Tibial nerve (tissue), 4 donors: Measurements from ENCODE around the gene C22orf39. TPM values are rescaled to one million over a fixed set of nuclear protein-coding genes. Genes with fewer than 3 reads are reported as not detected.
"Not testable (repeated sequence)": the region's sequence is repeated elsewhere in the genome, so short reads cannot be mapped to it uniquely, and the experiment has no call there.

ENCODE experiments used
- DNase-seq, 2 donors: peaks; one replicate each; pipeline ENCODE4 v3.0.0-alpha.2; 2019; ENCODE audit warnings: low spot score in 2 of 2
- H3K27ac ChIP-seq, 4 donors: fragments of 200-600 bp; sonication (generic) in 3 of 4; one replicate each; pipeline ENCODE4 v1.5.1; 2017 to 2019; ENCODE audit warnings: mild to moderate bottlenecking in 1 of 4
- H3K27me3 ChIP-seq, 2 donors: fragments of 200-600 bp; sonication (generic) in 1 of 2; one replicate each; pipeline versions ENCODE4 v1.5.1 to v1.6.0; 2017 to 2019
- H3K36me3 ChIP-seq, 3 donors: fragments of 200-600 bp; sonication (generic); one replicate each; pipeline ENCODE4 v1.5.1; 2018 to 2019
- H3K4me1 ChIP-seq, 4 donors: fragments of 200-600 bp; sonication (generic) in 3 of 4; one replicate each; pipeline ENCODE4 v1.5.1; 2017 to 2019
- H3K4me3 ChIP-seq, 4 donors: fragments of 200-600 bp; sonication (generic) in 3 of 4; one replicate each; pipeline ENCODE4 v1.5.1; 2017 to 2019; ENCODE audit warnings: mild to moderate bottlenecking in 1 of 4, moderate library complexity in 1 of 4
- H3K9me3 ChIP-seq, 4 donors: fragments of 200-600 bp; sonication (generic) in 3 of 4; one replicate each; pipeline ENCODE4 v1.5.1; 2017 to 2019
- CTCF ChIP-seq, 5 experiments: fragments of 200-600 bp in 3 of 5; fragments of 450-650 bp in 2 of 5; sonication (generic) in 3 of 5; IDR thresholded peaks; one replicate each; pipeline ENCODE4 v1.5.1; 2016 to 2019; ENCODE audit warnings: antibody characterized with exemption in 5 of 5, mild to moderate bottlenecking in 3 of 5, moderate library complexity in 2 of 5
- EP300 ChIP-seq, 2 donors: sonication (generic); formaldehyde crosslinking; IDR thresholded peaks; one replicate each; pipeline ENCODE4 v1.6.1; 2017; ENCODE audit warnings: antibody characterized with exemption in 2 of 2, mild to moderate bottlenecking in 1 of 2
- POLR2A ChIP-seq, 2 donors: fragments of 450-650 bp; IDR thresholded peaks; one replicate each; pipeline ENCODE4 v1.6.1; 2017; ENCODE audit warnings: antibody characterized with exemption in 2 of 2, mild to moderate bottlenecking in 2 of 2, moderate library complexity in 2 of 2
- WGBS, 2 donors: methylation state at CpG; one replicate each; pipeline ENCODE4 v1.1.5; 2018; 5-methylcytosine and 5-hydroxymethylcytosine counted together
- total RNA-seq, 4 donors: library from RNA; depleted of rRNA; stranded (reverse); fragments of >200 nt; gene quantifications; one replicate each; pipeline ENCODE4 v1.1.0, GENCODE V29; 2016

C22orf39 gene
- total RNA-seq, 4 donors from 2014 or later, result 58.5 to 101 (median 75.1) TPM

- no peak for TF ChIP-seq POLR2A (IDR thresholded peaks at IDR 0.05)
- TF ChIP-seq EP300 (IDR thresholded peaks at IDR 0.05), result no peak
- TF ChIP-seq CTCF (IDR thresholded peaks at IDR 0.05), result no peak
- H3K36me3 ChIP-seq, result peaks cover 0 to 59% (median 0%) of the 10 kb centered on the region in 3 donors
- H3K4me3 ChIP-seq, result no peak overlapping the region
- H3K27me3 ChIP-seq, result no peaks in the 10 kb centered on the region
- DNase-seq, result no peak
- WGBS, 2 donors, result 77 to 86% methylated on average over 7 to 8 of the region's 8 CpGs
- no peaks in the 10 kb centered on the region for H3K9me3 ChIP-seq
- H3K4me1 ChIP-seq, result peaks cover 0 to 11% (median 1%) of the 10 kb centered on the region in 4 donors
- no peak overlapping the region for H3K27ac ChIP-seq
Measured at GRCh38 chr22:19440411-19441195, 6.9 kb downstream of the C22orf39 start.

DNA sequence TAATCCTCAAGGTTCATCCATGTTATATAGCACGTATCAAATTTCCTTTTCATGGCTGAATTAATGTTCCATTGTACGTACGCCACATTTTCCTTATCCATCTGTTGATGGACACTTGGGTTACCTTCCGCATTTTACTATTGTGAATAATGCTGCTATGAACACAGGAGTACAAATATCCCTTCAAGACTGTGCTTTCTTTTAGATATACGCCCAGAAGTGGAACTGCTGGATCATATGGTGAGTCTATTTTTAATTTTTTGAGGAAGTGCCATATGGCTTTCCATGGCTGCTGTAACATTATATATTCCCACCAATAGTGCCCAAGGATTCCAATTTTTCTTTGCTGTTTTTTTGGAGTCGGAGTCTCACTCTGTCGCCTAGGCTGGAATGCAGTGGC is 9.2 kb downstream of the C22orf39 start:
- Histone ChIP-seq H3K27me3 (no peaks in the 10 kb centered on the region), H3K27ac (no peak overlapping the region), H3K4me3 (no peak overlapping the region), H3K36me3 (peaks cover 0 to 65% (median 0%) of the 10 kb centered on the region in 3 donors), H3K4me1 (peaks cover 0 to 11% (median 2%) of the 10 kb centered on the region in 4 donors), H3K9me3 (no peaks in the 10 kb centered on the region)
- WGBS, 2 donors, result 87% methylated on average over 7 of the region's 7 CpGs
- TF ChIP-seq CTCF (IDR thresholded peaks at IDR 0.05) (no peak), POLR2A (IDR thresholded peaks at IDR 0.05) (no peak), EP300 (IDR thresholded peaks at IDR 0.05) (no peak)
- DNase-seq, result no peak

DNA sequence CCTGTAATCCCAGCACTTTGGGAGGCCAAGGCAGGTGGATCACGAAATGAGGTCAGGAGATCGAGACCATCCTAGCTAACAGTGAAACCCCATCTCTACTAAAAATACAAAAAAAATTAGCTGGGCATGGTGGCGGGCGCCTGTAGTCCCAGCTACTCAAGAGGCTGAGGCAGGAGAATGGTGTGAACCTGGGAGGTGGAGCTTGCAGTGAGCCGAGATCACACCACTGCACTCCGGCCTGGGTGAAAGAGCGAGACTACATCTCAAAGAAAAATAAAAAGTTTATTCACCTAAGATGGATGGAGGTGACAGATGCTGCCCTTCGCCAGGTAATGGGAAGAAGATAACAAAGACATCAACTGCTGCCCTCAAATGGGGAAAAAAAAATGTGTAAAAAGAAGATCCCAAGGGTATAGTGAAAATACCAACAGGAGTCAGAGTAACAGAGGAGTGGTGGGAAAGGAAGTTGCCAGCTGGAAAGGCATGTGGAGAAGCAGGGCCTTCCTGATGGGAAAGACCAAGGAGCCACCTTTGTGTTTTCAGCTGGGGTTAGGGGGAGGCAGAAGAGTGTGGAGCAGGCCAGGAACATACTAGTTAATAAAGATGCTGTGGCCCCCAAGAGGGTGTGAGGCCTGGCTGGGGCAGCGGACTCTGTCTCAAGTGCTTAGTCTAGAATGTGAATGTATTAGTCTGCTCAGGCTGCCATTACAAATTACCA is 10.9 kb downstream of the C22orf39 start:
- H3K36me3 ChIP-seq, result peaks cover 0 to 49% (median 0%) of the 10 kb centered on the region in 3 donors
- peaks cover 0 to 13% (median 7%) of the 10 kb centered on the region in 4 donors for H3K4me1 ChIP-seq
- not testable (repeated sequence) for H3K9me3 ChIP-seq, H3K4me3 ChIP-seq, DNase-seq, H3K27me3 ChIP-seq, H3K27ac ChIP-seq
- 87 to 90% methylated on average over 9 of the region's 9 CpGs for WGBS, 2 donors

- no peak overlapping the region for H3K27ac ChIP-seq
- H3K9me3 ChIP-seq, result no peaks in the 10 kb centered on the region
- H3K36me3 ChIP-seq, result peaks cover 0 to 37% (median 0%) of the 10 kb centered on the region in 3 donors
- WGBS, 2 donors, result 71 to 86% methylated on average over 2 of the region's 2 CpGs
- TF ChIP-seq EP300 (IDR thresholded peaks at IDR 0.05), result no peak
- no peak for TF ChIP-seq POLR2A (IDR thresholded peaks at IDR 0.05)
- DNase-seq, result no peak
- H3K27me3 ChIP-seq, result no peaks in the 10 kb centered on the region
- H3K4me3 ChIP-seq, result no peak overlapping the region
- peaks cover 0 to 23% (median 18%) of the 10 kb centered on the region in 4 donors for H3K4me1 ChIP-seq
Measured at GRCh38 chr22:19434829-19435580, 12.5 kb downstream of the C22orf39 start.

GRCh38 chr22:19434401-19434800 is 13.1 kb downstream of the C22orf39 start:
- Histone ChIP-seq H3K27ac (no peak overlapping the region), H3K4me1 (peaks cover 0 to 29% (median 23%) of the 10 kb centered on the region in 4 donors), H3K27me3 (no peaks in the 10 kb centered on the region), H3K9me3 (no peaks in the 10 kb centered on the region), H3K36me3 (peaks cover 0 to 34% (median 0%) of the 10 kb centered on the region in 3 donors), H3K4me3 (no peak overlapping the region)
- 92 to 96% methylated on average over 7 of the region's 7 CpGs for WGBS, 2 donors
- TF ChIP-seq CTCF (IDR thresholded peaks at IDR 0.05) (no peak), POLR2A (IDR thresholded peaks at IDR 0.05) (no peak), EP300 (IDR thresholded peaks at IDR 0.05) (no peak)
- DNase-seq, result no peak
